ENCODE measurements around the gene SUSD3.
"Not testable (repeated sequence)": the region's sequence is repeated elsewhere in the genome, so short reads cannot be mapped to it uniquely, and the experiment has no call there.

Gene SUSD3

GRCh38 chr9:93058355-93059010 is at the start of gene SUSD3:
Gene SUSD3 (plus strand): TSS chr9:93058701. CDS start chr9:93058743, 42 bp downstream.
- DNase-seq, result peak; percentile 92

- no peak for DNase-seq
Observed at GRCh38 chr9:93009337-93010015, 49.0 kb upstream of the SUSD3 start.

GRCh38 chr9:93010056-93010455 is 48.4 kb upstream of the SUSD3 start:
- no peak for DNase-seq

- DNase-seq, result no peak
Observed at GRCh38 chr9:93010704-93011103, 47.8 kb upstream of the SUSD3 start.

GRCh38 chr9:93011114-93011513 is 47.4 kb upstream of the SUSD3 start:
- DNase-seq, result no peak

GRCh38 chr9:93012963-93013855 is 45.3 kb upstream of the SUSD3 start:
- DNase-seq, result no peak

GRCh38 chr9:93013856-93014582 is 44.5 kb upstream of the SUSD3 start:
- no peak for DNase-seq

GRCh38 chr9:93015190-93015589 is 43.3 kb upstream of the SUSD3 start:
- not testable (repeated sequence) for DNase-seq

- no peak for DNase-seq
Observed at GRCh38 chr9:93017621-93018020, 40.9 kb upstream of the SUSD3 start.

- no peak for DNase-seq
Observed at GRCh38 chr9:93020151-93020550, 38.4 kb upstream of the SUSD3 start.

- peak; percentile 59 for DNase-seq
Observed at GRCh38 chr9:93020771-93021670, 37.5 kb upstream of the SUSD3 start.

- DNase-seq, result no peak
Observed at GRCh38 chr9:93022066-93022465, 36.4 kb upstream of the SUSD3 start.

- DNase-seq, result no peak
Observed at GRCh38 chr9:93022721-93023520, 35.6 kb upstream of the SUSD3 start.

- no peak for DNase-seq
Observed at GRCh38 chr9:93023521-93023815, 35.0 kb upstream of the SUSD3 start.

GRCh38 chr9:93024646-93024910 is 33.9 kb upstream of the SUSD3 start:
- no peak for DNase-seq

GRCh38 chr9:93024986-93025630 is 33.4 kb upstream of the SUSD3 start:
- DNase-seq, result no peak

GRCh38 chr9:93025736-93026135 is 32.8 kb upstream of the SUSD3 start:
- peak; percentile 60 for DNase-seq

GRCh38 chr9:93026640-93027039 is 31.9 kb upstream of the SUSD3 start:
- no peak for DNase-seq

- DNase-seq, result no peak
Observed at GRCh38 chr9:93027750-93028149, 30.8 kb upstream of the SUSD3 start.

GRCh38 chr9:93028448-93029006 is 30.0 kb upstream of the SUSD3 start:
- peak; percentile 79 for DNase-seq
